MM.1S (cell line): ENCODE results near the gene DYNC1H1.

Experiments
- DNase-seq: peaks from one replicate; pipeline ENCODE4 v3.0.0-alpha.2; 2015
- H2AFZ ChIP-seq: fragments of 300-600 bp; sonication (generic); 2 replicates; pipeline ENCODE4 v1.6.0; 2016; ENCODE audit warnings: antibody characterized with exemption, low read length
- H3F3A ChIP-seq: fragments of 300-600 bp; sonication (generic); 2 replicates; pipeline ENCODE4 v1.6.1; 2016; ENCODE audit warnings: mild to moderate bottlenecking, antibody characterized with exemption, low read length, moderate library complexity, mixed read lengths; ENCODE audit not compliant: insufficient read depth
- H3K27ac ChIP-seq: fragments of 300-600 bp; sonication (generic); 2 replicates; pipeline ENCODE4 v1.5.1; 2016; ENCODE audit warnings: mild to moderate bottlenecking, low read length
- H3K27me3 ChIP-seq: fragments of 300-600 bp; sonication (generic); replicated peaks from 2 replicates; pipeline ENCODE4 v1.6.0; 2016; ENCODE audit warnings: low read length; ENCODE audit not compliant: insufficient read depth
- H3K36me3 ChIP-seq: fragments of 300-600 bp; sonication (generic); replicated peaks from 2 replicates; pipeline ENCODE4 v1.6.1; 2016; ENCODE audit warnings: mild to moderate bottlenecking, low read length, mixed read lengths; ENCODE audit not compliant: insufficient read depth
- H3K4me1 ChIP-seq: fragments of 300-600 bp; sonication (generic); 2 replicates; pipeline ENCODE4 v1.6.1; 2016; ENCODE audit warnings: low read length, mixed read lengths
- H3K4me2 ChIP-seq: fragments of 300-600 bp; sonication (generic); 2 replicates; pipeline ENCODE4 v1.6.0; 2016; ENCODE audit warnings: low read depth, low read length
- H3K4me3 ChIP-seq: fragments of 300-600 bp; sonication (generic); 2 replicates; pipeline ENCODE4 v1.5.1; 2016; ENCODE audit warnings: low read length, mixed read lengths
- H3K79me2 ChIP-seq: fragments of 300-600 bp; sonication (generic); 2 replicates; pipeline ENCODE4 v1.6.1; 2016; ENCODE audit warnings: mixed run types, low read length, mixed read lengths
- H3K9ac ChIP-seq: fragments of 300-600 bp; sonication (generic); 2 replicates; pipeline ENCODE4 v1.6.1; 2016; ENCODE audit warnings: low read length, mixed read lengths
- H3K9me2 ChIP-seq: fragments of 300-600 bp; sonication (generic); replicated peaks from 2 replicates; pipeline ENCODE4 v1.6.1; 2016; ENCODE audit warnings: mild to moderate bottlenecking, low read length, mixed read lengths; ENCODE audit not compliant: insufficient read depth
- H3K9me3 ChIP-seq: fragments of 300-600 bp; sonication (generic); replicated peaks from 2 replicates; pipeline ENCODE4 v1.6.1; 2016; ENCODE audit warnings: mild to moderate bottlenecking, low read length, mixed read lengths; ENCODE audit not compliant: insufficient read depth
- H4K20me1 ChIP-seq: fragments of 300-600 bp; sonication (generic); 2 replicates; pipeline ENCODE4 v1.6.1; 2016; ENCODE audit warnings: mild to moderate bottlenecking, low read length, moderate library complexity, mixed read lengths; ENCODE audit not compliant: insufficient read depth
- CTCF ChIP-seq: fragments of 300-600 bp; sonication (generic); IDR thresholded peaks from 2 replicates; pipeline ENCODE4 v1.5.1; 2016; ENCODE audit warnings: antibody characterized with exemption, low read length, mixed read lengths
- EZH2 ChIP-seq: fragments of 300-600 bp; sonication (generic); optimal IDR thresholded peaks from 2 replicates; pipeline ENCODE3; 2017; ENCODE audit warnings: low read depth, mild to moderate bottlenecking, antibody characterized with exemption, low read length, mixed read lengths
- EZH2phosphoT487 ChIP-seq: fragments of 300-600 bp; sonication (generic); IDR thresholded peaks from 2 replicates; pipeline ENCODE4 v1.6.1; 2018; ENCODE audit warnings: antibody characterized with exemption, low read length

The DYNC1H1 gene

GRCh38 chr14:102084931-102085330 lies 120.6 kb downstream of the DYNC1H1 start:
- Histone ChIP-seq H3K9ac (no peak overlapping the region), H3K4me3 (peak overlapping the region; percentile 67; the same call in 1 of the 2 replicates), H4K20me1 (no peaks in the 10 kb centered on the region; the same call in 1 of the 2 replicates), H3K9me2 (no peaks in the 10 kb centered on the region), H2AFZ (no peak overlapping the region), H3K27me3 (no peaks in the 10 kb centered on the region), H3K36me3 (peaks cover 4% of the 10 kb centered on the region; the same call in 1 of the 2 replicates), H3F3A (peaks cover 8% of the 10 kb centered on the region; the same call in 1 of the 2 replicates), H3K79me2 (peaks cover 28% of the 10 kb centered on the region), H3K4me1 (0 out of 2 replicates have a peak, but pooled peaks cover 5% of the 10 kb centered on the region), H3K27ac (no peak overlapping the region), H3K4me2 (peak overlapping the region; percentile 74), H3K9me3 (no peaks in the 10 kb centered on the region)
- DNase-seq: no peak
- TF ChIP-seq CTCF: no peak
- TF ChIP-seq EZH2phosphoT487: no peak
- TF ChIP-seq EZH2: no peak

- peak overlapping the region; percentile 67 for H3K4me3 ChIP-seq
Observed at GRCh38 chr14:102085488-102085887, 121.1 kb downstream of the DYNC1H1 start.

GRCh38 chr14:102085948-102086708 lies 121.8 kb downstream of the DYNC1H1 start:
- peaks cover 28% of the 10 kb centered on the region for H3K79me2 ChIP-seq
- peak overlapping the region; percentile 67 for H3K4me3 ChIP-seq
- no peak overlapping the region for H2AFZ ChIP-seq
- H3K9me2 ChIP-seq: no peaks in the 10 kb centered on the region
- H3K27ac ChIP-seq: peak overlapping the region; percentile 18; the same call in 1 of the 2 replicates
- H3K4me2 ChIP-seq: peak overlapping the region; percentile 74
- peak overlapping the region; percentile 65; the same call in 1 of the 2 replicates for H3K9ac ChIP-seq
- peaks cover 4% of the 10 kb centered on the region; the same call in 1 of the 2 replicates for H3K36me3 ChIP-seq
- no peaks in the 10 kb centered on the region for H3K27me3 ChIP-seq
- TF ChIP-seq CTCF (no peak), EZH2phosphoT487 (no peak), EZH2 (no peak)
- peaks cover 4% of the 10 kb centered on the region; the same call in 1 of the 2 replicates for H3F3A ChIP-seq
- DNase-seq: peak; percentile 33
- no peaks in the 10 kb centered on the region for H3K9me3 ChIP-seq
- 0 out of 2 replicates have a peak, but pooled peaks cover 5% of the 10 kb centered on the region for H3K4me1 ChIP-seq
- no peaks in the 10 kb centered on the region; the same call in 1 of the 2 replicates for H4K20me1 ChIP-seq

More at GRCh38 chr14:102085488-102085887, 121.1 kb downstream of the DYNC1H1 start:
- Histone ChIP-seq H2AFZ (no peak overlapping the region), H3K79me2 (peaks cover 28% of the 10 kb centered on the region), H4K20me1 (no peaks in the 10 kb centered on the region; the same call in 1 of the 2 replicates), H3K9me2 (no peaks in the 10 kb centered on the region), H3F3A (peaks cover 4% of the 10 kb centered on the region; the same call in 1 of the 2 replicates), H3K36me3 (peaks cover 4% of the 10 kb centered on the region; the same call in 1 of the 2 replicates), H3K9me3 (no peaks in the 10 kb centered on the region), H3K27ac (no peak overlapping the region), H3K4me1 (0 out of 2 replicates have a peak, but pooled peaks cover 5% of the 10 kb centered on the region), H3K27me3 (no peaks in the 10 kb centered on the region), H3K4me2 (peak overlapping the region; percentile 74), H3K9ac (peak overlapping the region; percentile 65; the same call in 1 of the 2 replicates)
- no peak for TF ChIP-seq EZH2
- no peak for TF ChIP-seq CTCF
- no peak for TF ChIP-seq EZH2phosphoT487
- no peak for DNase-seq
